Suprapubic skin (tissue), 4 donors: ENCODE data around the gene ELL.

Source experiments
- CTCF ChIP-seq, 2 donors: fragments of 200-600 bp in 1 of 2; fragments of 450-650 bp in 1 of 2; sonication (generic) in 1 of 2; IDR thresholded peaks; one replicate each; pipeline ENCODE4 v1.5.1; 2016 to 2019; ENCODE audit warnings: antibody characterized with exemption in 2 of 2, mild to moderate bottlenecking in 1 of 2, moderate library complexity in 1 of 2
- POLR2A ChIP-seq, 2 donors: fragments of 450-650 bp; IDR thresholded peaks; one replicate each; pipeline ENCODE4 v1.6.1; 2017; ENCODE audit warnings: antibody characterized with exemption in 2 of 2, mild to moderate bottlenecking in 2 of 2, moderate library complexity in 2 of 2
- POLR2AphosphoS5 ChIP-seq, 3 donors: sonication (generic); formaldehyde crosslinking; IDR thresholded peaks; one replicate each; pipeline ENCODE4 v1.6.1; 2017; ENCODE audit warnings: antibody characterized with exemption in 3 of 3

- no peak for TF ChIP-seq CTCF (IDR thresholded peaks at IDR 0.05)
- TF ChIP-seq POLR2AphosphoS5 (IDR thresholded peaks at IDR 0.05) = no peak
- TF ChIP-seq POLR2A (IDR thresholded peaks at IDR 0.05) = no peak
Measured at GRCh38 chr19:18456974-18457373, 64.9 kb downstream of the ELL start.
